NCI-H510A treated with DMSO at 0.1 percent for 48 hours (cell line): ENCODE data around the gene KYAT1.
A peak's percentile ranks its signal among the peaks of the same experiment; 100 is the strongest.

Source experiments
- DNase-seq: peaks from one replicate; lab custom pipeline; 2025; lab: John Stamatoyannopoulos, UW

The KYAT1 gene

DNA sequence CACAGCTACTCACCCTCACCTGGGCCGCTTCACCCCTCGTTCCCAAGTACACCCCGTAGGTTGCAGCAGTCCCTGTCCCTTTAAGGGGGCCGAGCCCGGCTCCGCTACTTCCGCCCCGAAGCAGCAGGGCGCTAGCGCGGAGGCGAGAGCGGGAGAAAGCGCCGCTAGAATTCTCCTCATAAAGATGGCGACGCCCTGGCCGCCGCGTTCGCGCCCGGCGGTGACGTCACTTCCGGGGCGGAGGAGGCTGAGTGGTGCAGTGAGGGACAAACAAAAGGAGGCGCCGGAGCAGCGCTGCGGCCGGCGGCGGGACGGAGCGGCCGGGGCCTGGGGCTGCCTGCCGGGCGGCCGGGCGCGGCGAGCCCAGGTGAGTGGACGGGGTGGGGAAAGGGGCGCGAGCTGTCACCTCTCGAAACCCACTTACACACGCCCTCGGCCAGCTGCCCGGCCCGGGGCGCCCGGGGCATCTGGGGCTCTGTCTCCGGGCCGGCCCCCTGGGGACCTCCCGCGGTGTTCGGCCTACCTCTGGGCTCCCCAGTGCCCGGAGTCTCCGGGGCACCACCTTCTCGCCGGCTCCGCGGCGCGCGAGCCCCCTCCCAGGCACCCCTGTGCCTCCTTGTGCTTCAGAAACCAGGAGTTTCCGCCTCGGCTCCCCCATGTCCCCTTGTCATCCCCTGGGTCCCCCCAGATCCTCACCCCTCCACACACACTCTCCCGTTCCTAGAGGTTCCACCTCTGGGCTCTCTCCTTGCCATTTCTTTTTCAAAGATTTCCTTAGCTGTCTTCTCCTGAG lies at the start of gene KYAT1, which contains the start of gene LRRC8A:
TSS of gene KYAT1 (minus strand) at position 67 of the 793 bp plus-strand sequence. CDS start 36,545 bp downstream, outside the sequence.
TSS of gene LRRC8A (plus strand) at position 250 of the 793 bp plus-strand sequence. CDS start 25,032 bp downstream, outside the sequence.
- DNase-seq, result peak; percentile 95

DNA sequence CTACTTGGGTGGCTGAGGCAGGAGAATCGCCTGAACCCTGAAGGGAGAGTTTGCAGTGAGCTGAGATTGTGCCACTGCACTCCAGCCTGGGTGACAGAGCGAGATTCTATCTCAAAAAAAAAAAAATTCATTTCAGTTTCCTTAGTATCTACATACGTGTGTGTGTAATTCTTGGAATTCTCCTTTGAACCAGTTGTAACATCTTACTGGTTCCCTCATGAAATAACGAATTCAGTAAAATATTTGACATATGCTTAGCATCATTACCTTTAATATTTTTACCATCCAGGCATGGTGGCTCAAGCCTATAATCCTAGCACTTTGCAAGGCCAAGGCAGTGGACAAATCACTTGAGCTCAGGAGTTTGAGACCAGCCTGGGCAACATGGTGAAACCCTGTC lies 47.8 kb upstream of the KYAT1 start:
- DNase-seq, result no peak

DNA sequence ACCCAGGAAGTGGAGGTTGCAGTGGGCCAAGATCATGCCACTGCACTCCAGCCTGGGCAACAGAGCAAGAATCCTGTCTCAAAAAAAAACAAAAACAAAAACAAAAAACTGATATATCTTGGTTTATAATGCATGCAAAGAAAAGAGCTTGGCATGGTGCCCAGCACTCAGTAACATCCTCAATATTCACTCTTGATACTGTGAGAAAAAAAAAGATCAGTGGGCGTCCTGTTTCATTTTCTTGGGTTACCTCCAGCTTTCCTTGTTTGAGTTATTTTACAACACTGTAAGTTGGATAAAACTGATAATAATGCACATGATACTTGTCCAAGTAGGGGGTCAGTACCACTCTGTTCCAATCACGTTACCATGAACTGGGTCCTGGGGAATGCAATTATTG lies 46.9 kb upstream of the KYAT1 start:
- DNase-seq, result no peak

- DNase-seq, result peak; percentile 76
Observed at GRCh38 chr9:128927731-128928411, 46.1 kb upstream of the KYAT1 start.

DNA sequence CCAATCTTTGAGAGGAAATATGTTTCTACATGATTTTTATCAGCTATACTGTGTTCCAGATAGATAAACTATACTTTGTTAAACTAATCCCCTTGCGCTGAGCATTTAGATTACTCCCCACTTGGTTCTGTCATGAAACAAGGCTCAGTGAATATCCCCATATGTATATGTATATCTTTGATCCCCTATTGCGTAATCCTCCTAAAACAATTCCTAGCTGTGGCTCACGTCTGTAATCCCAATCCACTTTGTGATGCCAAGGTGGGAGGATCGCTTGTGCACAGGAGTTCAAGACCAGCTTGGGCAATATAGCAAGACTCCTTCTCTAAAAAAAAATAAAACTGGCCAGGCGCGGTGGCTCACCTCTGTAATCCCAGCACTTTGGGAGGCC lies 41.7 kb upstream of the KYAT1 start:
- DNase-seq, result no peak

- DNase-seq, result no peak
Observed at GRCh38 chr9:128921881-128922763, 40.4 kb upstream of the KYAT1 start.

GRCh38 chr9:128920381-128921058 lies 38.8 kb upstream of the KYAT1 start, which contains the start of gene PHYHD1:
Gene PHYHD1, plus strand, starts transcription at chr9:128920982. Its CDS starts 1,342 bp downstream, at chr9:128922324.
- no peak for DNase-seq

DNA sequence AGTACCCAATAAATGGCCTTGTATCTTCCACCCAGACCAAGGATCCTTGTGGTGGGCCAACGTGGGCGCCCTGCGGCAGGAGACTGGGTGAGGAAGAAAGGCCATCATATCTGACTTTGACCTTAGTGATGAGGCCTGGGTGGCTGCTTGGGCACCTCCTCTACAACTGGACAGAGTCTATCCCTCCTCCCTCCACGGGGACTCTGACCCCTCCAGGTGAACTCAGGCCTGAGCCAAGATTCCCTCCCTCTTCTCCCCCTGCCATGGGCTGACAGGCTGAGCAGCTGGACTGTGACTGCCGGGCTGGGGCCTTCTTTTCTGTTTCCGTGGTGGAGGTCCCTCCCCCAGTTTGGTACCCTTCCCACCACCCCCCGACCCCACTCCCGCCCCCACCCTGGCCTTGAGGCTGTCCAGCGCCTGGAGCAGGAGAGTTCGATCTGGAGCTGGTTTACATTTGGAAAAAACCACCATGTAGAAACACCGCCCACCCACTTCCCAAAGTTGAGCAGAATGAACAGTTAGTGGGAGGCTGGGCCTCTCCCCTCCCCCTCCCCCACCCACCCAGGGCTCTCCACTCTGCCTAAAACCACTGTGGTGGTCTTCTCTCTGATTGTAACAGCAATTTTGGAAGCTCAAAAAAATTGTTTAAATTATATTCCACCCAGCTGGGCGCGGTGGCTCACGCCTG lies 37.8 kb upstream of the KYAT1 start:
- DNase-seq, result no peak

- DNase-seq, result no peak
Observed at GRCh38 chr9:128918921-128919320, 37.2 kb upstream of the KYAT1 start.

GRCh38 chr9:128917151-128917849 lies 35.5 kb upstream of the KYAT1 start:
- no peak for DNase-seq

- DNase-seq, result no peak
Observed at GRCh38 chr9:128916745-128917144, 35.0 kb upstream of the KYAT1 start.

DNA sequence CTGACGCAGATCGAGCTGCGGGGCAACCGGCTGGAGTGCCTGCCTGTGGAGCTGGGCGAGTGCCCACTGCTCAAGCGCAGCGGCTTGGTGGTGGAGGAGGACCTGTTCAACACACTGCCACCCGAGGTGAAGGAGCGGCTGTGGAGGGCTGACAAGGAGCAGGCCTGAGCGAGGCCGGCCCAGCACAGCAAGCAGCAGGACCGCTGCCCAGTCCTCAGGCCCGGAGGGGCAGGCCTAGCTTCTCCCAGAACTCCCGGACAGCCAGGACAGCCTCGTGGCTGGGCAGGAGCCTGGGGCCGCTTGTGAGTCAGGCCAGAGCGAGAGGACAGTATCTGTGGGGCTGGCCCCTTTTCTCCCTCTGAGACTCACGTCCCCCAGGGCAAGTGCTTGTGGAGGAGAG lies 34.5 kb upstream of the KYAT1 start:
- no peak for DNase-seq

- no peak for DNase-seq
Observed at GRCh38 chr9:128913995-128914772, 32.4 kb upstream of the KYAT1 start.

DNA sequence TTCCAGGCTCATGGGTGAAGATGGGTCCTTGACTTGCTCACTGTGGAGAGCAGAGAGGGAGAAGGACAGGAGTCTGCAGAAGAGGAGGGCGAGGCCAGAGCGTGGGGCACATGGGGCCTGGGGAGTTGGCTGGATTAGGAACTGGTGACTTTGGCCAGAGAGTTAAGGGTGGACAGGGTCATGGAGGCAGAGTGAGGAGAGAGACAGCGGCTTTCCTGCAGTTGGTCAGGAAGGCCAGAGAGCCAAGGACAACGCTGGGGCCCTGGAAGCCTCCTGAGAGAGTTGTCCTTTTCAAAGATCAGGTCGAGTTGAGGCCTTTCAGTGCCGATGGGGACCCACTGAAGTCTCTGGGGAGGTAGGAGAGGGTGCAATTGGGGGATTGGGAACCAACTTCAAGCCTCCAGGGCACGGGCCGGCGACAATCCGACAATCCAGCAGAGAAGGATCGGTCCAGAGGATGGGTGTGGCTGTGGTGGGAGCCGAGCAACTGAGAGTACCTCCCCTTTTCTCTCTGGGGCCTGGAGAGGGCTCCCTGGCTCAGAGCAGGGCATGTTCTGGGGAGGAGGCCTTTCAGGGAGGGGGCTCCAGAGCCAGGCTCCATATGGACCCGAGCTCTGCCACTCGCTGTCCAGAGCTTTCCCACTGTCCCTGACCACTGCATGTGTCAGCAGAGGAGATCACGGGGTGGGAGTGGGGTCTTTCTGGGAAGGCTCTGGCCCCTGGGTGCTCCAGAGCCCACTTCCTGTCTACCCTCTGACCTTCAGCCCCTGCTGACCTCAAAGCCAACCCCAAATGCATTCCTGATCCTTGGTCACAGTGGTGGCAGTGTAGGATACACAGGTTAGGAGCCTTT lies 31.5 kb upstream of the KYAT1 start:
- DNase-seq, result no peak

DNA sequence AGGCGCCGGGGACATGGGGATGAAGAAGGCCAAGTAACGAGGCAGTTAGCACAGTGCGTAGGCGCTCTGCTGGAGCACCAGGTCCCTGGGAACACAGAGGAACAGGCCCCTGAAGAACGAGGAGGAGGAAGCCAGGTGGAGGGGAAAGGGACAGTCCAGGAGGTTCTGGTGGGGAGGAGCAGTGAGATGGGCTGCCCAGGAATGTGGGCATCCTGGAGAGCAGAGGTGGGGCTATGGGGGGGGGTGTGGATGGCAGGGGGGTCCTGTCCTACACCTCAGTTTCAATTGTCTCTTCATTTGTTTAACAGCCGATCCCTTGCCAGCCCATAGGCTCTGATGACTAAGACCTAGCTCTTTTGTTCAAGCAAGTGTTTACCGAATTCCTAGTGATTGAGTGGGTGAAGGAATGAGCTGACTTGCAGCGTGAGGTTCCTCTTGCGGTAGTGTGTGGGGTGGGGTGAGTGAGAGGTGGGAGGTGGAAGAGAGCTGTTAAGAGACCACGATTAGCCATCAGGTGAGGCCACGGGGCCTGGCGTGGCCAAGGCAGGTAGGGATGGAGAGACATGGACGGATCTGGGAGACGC lies 30.6 kb upstream of the KYAT1 start:
- DNase-seq, result no peak

GRCh38 chr9:128911529-128912035 lies 29.8 kb upstream of the KYAT1 start:
- DNase-seq, result no peak

- DNase-seq, result no peak
Observed at GRCh38 chr9:128910906-128911305, 29.2 kb upstream of the KYAT1 start.

DNA sequence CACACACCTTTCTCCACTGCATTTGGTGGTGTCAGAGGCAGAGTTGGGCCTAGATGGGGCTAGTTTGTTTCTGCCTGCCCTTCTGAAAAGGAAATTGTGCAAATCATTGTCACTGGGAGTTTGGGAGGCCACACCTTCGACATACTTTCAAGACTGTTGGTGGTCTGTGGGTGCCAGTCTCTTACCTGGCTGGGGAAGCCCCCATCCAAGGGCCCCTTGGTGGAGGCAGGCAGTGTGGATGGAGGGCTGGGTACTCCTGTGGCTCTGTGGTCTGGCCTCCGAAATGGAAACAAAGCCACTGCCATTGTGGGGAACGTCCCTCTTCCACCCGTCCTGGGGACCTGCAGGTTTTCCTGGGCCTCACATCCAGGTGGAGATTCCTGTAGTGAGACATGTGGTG lies 28.1 kb upstream of the KYAT1 start:
- no peak for DNase-seq
